HK-2 (cell line): ENCODE results near the gene STK11IP.

Source experiments
- DNase-seq: peaks from one replicate; pipeline ENCODE4 v3.0.0-alpha.2; 2018; ENCODE audit not compliant: unreplicated experiment

STK11IP gene

GRCh38 chr2:219581346-219581745 lies 16.3 kb upstream of the STK11IP start:
- no peak for DNase-seq

DNA sequence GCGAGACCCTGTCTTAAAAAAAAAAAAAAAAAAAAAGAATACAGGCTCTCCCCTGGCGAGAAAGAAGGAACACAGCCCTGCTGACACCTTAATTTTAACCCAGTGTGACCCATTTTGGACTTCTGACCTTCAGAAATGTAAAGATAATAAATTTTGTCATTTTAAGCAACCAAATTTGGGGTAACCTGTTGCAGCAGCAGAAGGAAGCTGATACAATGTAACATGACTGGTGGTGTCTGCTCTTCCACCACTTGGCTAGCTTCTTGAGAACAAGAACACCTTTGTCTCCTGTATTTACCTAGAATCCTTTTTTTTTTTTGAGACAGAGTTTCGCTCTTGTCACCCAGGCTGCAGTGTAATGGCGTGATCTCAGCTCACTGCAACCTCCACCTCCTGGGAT lies 6.6 kb upstream of the STK11IP start:
- no peak for DNase-seq

DNA sequence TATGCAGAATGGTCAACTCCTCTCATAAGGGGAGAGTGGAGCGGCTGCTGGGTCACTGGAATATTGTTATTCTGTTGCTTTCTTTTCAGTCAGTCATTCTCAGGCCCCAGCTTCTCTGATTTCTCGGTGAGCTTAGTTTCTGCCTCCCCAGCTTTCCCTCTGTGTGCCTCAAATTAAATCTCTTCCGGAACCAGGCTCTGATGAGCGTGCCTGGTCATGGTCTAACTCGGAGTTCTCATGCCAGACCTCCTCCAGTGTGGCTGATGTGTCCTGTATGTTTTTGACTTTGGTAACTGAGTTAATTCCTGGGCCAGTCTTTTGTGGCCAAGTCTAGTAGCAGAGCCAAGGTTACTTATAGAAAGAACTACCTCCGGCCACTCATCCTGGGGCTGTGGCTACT lies 4.9 kb upstream of the STK11IP start:
- no peak for DNase-seq

GRCh38 chr2:219593154-219593553 lies 4.5 kb upstream of the STK11IP start:
- DNase-seq = no peak

GRCh38 chr2:219595256-219595655 lies 2.4 kb upstream of the STK11IP start:
- DNase-seq = no peak

- DNase-seq = no peak
These were observed 604 bp upstream of the STK11IP start for GRCh38 chr2:219596954-219597551.

DNA sequence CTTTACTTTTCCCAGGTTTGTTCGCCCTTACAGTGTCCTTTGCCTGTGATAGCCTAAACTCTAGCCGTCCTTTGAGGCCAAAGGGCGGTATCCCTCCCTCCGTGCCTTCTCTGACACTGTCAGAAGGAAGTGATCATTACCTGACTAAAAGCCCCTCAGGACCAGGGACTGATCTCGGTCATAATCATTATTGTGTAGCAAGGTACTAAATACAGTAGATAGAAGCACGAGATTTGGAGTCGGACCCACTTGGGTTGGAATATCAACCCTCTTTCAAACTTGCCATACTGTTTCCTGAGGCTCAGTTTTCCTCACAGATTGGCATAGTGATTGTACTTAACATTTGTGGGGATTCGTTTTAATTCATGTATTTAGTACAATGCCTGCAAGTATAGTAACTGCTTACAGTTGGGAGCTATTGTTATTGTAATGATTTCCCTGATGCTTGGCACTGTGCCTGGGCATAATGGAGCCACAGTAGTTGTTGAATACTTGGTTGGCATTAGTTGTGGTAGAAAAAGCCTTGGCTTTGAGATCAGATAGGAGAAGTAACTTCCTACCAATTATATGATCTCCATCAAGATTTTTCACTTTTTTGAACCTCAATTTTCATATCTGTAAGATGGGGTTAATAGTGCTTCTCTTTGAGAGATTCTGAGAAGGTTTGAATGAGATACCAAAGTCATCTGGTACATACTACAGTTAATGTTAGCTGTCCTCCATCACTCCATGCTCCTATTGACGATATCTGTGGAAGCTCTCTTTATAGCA lies 836 bp downstream of the STK11IP start:
- DNase-seq = no peak

DNA sequence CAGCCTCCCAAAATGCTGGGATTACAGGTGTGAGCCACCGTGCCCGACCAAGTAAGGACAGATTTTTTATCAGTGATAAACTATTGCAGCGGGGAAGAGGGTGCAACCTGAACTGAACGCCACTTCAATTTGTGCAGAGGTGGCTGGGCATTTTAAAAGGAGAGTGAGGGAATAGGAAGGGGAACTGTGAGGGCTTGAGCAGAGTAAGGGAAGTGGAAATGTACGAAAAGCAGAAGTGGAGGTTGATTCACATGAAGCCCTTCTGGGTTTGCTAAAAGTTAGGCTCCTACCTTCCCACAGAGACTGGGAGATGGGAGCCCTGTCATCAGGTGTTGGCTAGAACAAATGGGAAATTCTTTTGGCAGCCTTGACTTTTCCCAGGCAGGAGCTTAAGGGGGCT lies 6.1 kb downstream of the STK11IP start:
- DNase-seq = no peak

- DNase-seq = no peak
These were observed 7.9 kb downstream of the STK11IP start for GRCh38 chr2:219605607-219605954.

- no peak for DNase-seq
These were observed 10.3 kb downstream of the STK11IP start for GRCh38 chr2:219607931-219608330.

DNA sequence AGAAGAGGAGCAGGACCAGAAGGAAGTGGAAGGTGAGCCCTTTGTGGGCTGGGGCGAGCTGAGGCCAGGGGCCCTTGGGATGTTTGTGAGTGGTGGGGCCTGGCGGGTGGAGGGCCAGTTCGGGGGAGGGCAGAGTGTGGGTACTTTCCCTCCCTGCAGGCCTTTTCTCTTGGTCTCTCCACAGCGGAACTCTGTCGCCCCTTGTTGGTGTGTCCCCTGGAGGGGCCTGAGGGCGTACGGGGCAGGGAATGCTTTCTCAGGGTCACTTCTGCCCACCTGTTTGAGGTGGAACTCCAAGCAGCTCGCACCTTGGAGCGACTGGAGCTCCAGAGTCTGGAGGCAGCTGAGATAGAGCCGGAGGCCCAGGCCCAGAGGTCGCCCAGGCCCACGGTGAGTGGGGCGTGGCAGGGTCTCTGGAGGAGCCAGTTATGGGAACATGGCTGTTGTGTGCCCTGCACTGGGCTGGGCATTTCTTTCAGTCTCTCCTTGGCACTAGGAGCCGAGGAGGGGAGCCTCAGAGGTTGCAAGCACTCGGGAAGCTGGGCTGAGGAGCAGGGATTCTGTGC lies 10.8 kb downstream of the STK11IP start:
- no peak for DNase-seq

- no peak for DNase-seq
These were observed 11.6 kb downstream of the STK11IP start for GRCh38 chr2:219609149-219609750.

DNA sequence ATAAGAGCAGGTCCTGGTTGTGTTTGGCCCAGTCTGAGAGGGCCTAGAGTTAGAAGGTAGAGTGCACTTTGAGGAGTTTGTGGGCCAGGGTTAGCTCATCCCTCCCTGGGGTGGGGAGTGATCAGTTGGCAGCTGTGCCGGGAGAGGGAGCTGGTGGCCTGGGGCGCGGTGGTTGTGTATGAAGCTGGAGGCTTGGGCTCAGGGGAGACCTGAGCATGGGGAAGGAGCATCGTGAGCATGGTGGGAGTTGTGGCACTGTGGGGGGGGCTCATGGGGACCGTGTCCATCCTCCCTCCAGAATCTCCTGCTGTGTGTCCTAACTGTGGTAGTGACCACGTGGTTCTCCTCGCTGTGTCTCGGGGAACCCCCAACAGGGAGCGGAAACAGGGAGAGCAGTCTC lies 13.6 kb downstream of the STK11IP start:
- DNase-seq = no peak

- no peak for DNase-seq
These were observed 14.4 kb downstream of the STK11IP start for GRCh38 chr2:219611866-219612576.

- no peak for DNase-seq
These were observed 15.1 kb downstream of the STK11IP start for GRCh38 chr2:219612577-219613286.

DNA sequence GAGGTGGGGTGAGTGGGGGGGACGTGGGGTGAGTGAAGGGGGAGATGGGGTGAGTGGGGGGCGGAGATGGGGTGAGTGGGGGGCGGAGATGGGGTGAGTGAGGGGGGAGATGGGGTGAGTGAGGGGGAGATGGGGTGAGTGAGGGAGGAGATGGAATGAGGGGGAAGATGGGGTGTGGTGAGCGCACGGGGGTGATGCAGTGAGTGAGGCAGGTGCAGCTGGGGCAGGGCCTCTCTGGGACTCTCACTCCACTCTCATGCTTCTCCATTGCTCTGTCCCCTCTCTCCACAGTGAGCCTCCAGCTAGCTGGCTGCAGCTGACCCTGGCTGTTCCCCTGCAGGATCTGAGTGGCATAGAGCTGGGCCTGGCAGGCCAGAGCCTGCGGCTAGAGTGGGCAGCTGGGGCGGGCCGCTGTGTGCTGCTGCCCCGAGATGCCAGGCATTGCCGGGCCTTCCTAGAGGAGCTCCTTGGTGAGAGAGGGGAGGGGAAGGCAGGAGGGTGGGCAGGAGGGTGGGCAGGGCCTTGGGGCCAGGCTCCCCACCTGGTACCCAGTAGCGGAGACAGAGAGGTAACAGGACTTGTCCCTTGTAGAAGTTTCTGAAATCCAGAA lies 15.9 kb downstream of the STK11IP start:
- DNase-seq = no peak

DNA sequence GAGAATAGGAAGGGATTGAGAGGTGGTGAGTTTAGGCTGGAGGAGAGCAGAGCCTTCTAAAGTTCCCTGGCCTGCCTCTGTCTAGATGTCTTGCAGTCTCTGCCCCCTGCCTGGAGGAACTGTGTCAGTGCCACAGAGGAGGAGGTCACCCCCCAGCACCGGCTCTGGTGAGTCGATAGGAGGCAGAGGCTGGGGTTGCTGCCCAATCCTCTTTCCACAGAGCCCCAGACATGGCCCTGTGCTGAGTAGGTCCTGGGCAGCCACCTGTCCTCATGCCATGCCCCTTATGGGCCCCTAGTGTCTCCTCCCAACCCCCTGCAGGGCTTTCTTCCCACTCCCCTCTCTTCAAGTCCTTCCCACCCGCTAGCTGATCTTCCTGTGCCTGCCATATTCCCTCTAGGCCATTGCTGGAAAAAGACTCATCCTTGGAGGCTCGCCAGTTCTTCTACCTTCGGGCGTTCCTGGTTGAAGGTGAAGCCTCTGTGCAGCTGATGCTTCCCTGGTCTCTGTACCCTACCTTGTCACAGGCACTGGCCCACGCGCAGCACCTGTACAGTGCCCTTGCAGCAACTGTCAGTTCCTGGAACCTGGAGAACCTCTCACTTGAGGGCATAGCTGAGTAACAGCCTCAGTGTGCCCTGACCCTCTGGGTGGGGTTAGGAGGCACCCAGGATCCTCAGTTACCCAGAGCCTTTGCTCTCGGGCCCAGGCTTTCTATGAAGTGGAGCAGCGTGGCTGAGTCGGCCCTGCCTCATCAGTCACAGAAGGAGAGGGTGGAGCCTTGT lies 16.6 kb downstream of the STK11IP start:
- DNase-seq = no peak

- no peak for DNase-seq
These were observed 17.4 kb downstream of the STK11IP start for GRCh38 chr2:219615036-219615435.

- no peak for DNase-seq
These were observed 18.2 kb downstream of the STK11IP start for GRCh38 chr2:219615894-219616293.

GRCh38 chr2:219616550-219616949 lies 18.9 kb downstream of the STK11IP start:
- DNase-seq = no peak

DNA sequence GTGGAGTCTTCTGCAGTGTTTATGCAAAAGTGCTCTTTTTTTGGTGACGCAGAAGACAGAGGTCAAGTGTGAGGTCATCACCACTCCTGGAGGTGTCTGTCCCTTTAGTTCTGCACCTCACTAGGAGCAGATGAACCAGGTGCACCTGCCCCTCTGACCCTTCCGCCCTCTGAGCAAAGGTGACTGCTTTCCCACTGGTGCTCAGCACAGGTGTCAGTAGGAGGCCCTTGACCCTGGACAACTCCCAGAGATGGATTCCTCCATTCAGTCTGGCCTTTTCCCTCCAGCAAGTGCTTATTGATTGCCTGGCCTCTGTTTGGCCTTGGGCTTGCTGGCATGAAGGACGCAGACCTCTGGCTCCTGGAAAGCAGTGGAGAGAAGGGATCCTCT lies 21.1 kb downstream of the STK11IP start:
- DNase-seq = no peak
